K562 (cell line): ENCODE results near the gene ACBD6. TPM values are rescaled to one million over a fixed set of nuclear protein-coding genes. Genes with fewer than 3 reads are reported as not detected.

ENCODE experiments used
- ATAC-seq: fragments of 200-7000 bp; cut with Tn5 transposase; 3 replicates; pipeline ENCODE4 v1.9.1; 2020; ENCODE audit warnings: moderate library complexity
- BruUV-seq: library from RNA; stranded (reverse); fragments of 400-500 nt; replicated peaks from 2 replicates; lab custom pipeline; 2021; lab: Mats Ljungman, UMichigan
- CTCF ChIA-PET: fragments of 300-600 bp; formaldehyde crosslinking; extraction: SDS; loops from one replicate; lab custom pipeline; 2021; ENCODE audit warnings: low intra/inter-chr PET ratio; lab: Yijun Ruan, JAX
- POLR2A ChIA-PET: fragments of 300-600, 350-650 bp; sonication (Branson Sonifier 250); formaldehyde crosslinking; extraction: SDS; loops from one replicate; lab custom pipeline; 2021; ENCODE audit warnings: antibody characterized with exemption, inconsistent platforms; lab: Yijun Ruan, JAX
- DNase-seq, 4 experiments: peaks; one replicate each; pipeline versions ENCODE4 v3.0.0 to v3.0.0-alpha.2; 2011 to 2018; ENCODE audit warnings: low spot score in 3 of 4, mixed read lengths in 3 of 4; ENCODE audit errors: extremely low read depth in 1 of 4
- FAIRE-seq: peaks from 2 replicates; lab custom pipeline; 2011; peaks lifted over from hg19 to GRCh38; lab: Jason Lieb, UNC
- H2AFZ ChIP-seq: 2 replicates; pipeline ENCODE4 v1.6.0; 2011; ENCODE audit warnings: low read depth, low read length, control low read depth, inconsistent platforms
- H3K27ac ChIP-seq: fragments of 200-600 bp; 3 replicates; pipeline ENCODE4 v1.8.0; 2011; ENCODE audit warnings: low read depth, mild to moderate bottlenecking, control low read depth, inconsistent platforms, low read length, moderate library complexity, mixed read lengths; ENCODE audit errors: extremely low read depth
- H3K27me3 ChIP-seq, 2 experiments: fragments of 300-600 bp in 1 of 2; 2 replicates in 1 of 2; 3 replicates in 1 of 2; pipeline versions ENCODE4 v1.6.0 to v1.8.0; 2011; ENCODE audit warnings: inconsistent platforms in 2 of 2, low read length in 2 of 2, mild to moderate bottlenecking in 1 of 2, mixed read lengths in 1 of 2, moderate library complexity in 1 of 2; ENCODE audit not compliant: control insufficient read depth in 2 of 2, insufficient read depth in 2 of 2
- H3K36me3 ChIP-seq: fragments of 300-600 bp; 3 replicates; pipeline ENCODE4 v1.8.0; 2011; ENCODE audit warnings: mild to moderate bottlenecking, low read length, inconsistent platforms; ENCODE audit not compliant: control insufficient read depth, insufficient read depth
- H3K4me1 ChIP-seq, 2 experiments: fragments of 200-600 bp in 1 of 2; replicated peaks in 1 of 2; 2 replicates in 1 of 2; 3 replicates in 1 of 2; pipeline versions ENCODE4 v1.5.1 to v1.8.0; 2011; ENCODE audit warnings: inconsistent platforms in 2 of 2, low read length in 2 of 2, mild to moderate bottlenecking in 1 of 2, mixed read lengths in 1 of 2, moderate library complexity in 1 of 2; ENCODE audit not compliant: control insufficient read depth in 2 of 2, insufficient read depth in 2 of 2
- H3K4me2 ChIP-seq: 2 replicates; pipeline ENCODE4 v1.6.1; 2011; ENCODE audit warnings: low read length, control low read depth, inconsistent platforms, mixed read lengths; ENCODE audit not compliant: insufficient read depth
- H3K4me3 ChIP-seq: fragments of 200-600 bp; sonication (generic), shearing (Covaris generic); 2 replicates; pipeline ENCODE4 v1.5.1; 2016; ENCODE audit warnings: control low read depth, inconsistent platforms
- H3K79me2 ChIP-seq: fragments of 200-600 bp; 3 replicates; pipeline ENCODE4 v1.8.0; 2011; ENCODE audit warnings: low read length, inconsistent platforms; ENCODE audit not compliant: control insufficient read depth, insufficient read depth
- H3K9ac ChIP-seq, 2 experiments: 2 replicates each; pipeline versions ENCODE4 v1.6.0 to v1.6.1; 2011; ENCODE audit warnings: low read depth in 2 of 2, low read length in 2 of 2, control low read depth in 1 of 2, inconsistent platforms in 1 of 2, mild to moderate bottlenecking in 1 of 2, mixed read lengths in 1 of 2; ENCODE audit not compliant: insufficient read depth in 1 of 2
- H3K9me1 ChIP-seq: one replicate; pipeline ENCODE4 v1.6.0; 2011; ENCODE audit warnings: inconsistent platforms, mild to moderate bottlenecking, low read length, moderate library complexity; ENCODE audit not compliant: control insufficient read depth, insufficient read depth
- H3K9me3 ChIP-seq: replicated peaks from 2 replicates; pipeline ENCODE4 v1.5.1; 2011; ENCODE audit warnings: low read depth, low read length, inconsistent platforms; ENCODE audit not compliant: control insufficient read depth, insufficient read depth
- H4K20me1 ChIP-seq: replicated peaks from 2 replicates; pipeline ENCODE4 v1.6.1; 2011; ENCODE audit warnings: low read length, inconsistent platforms, mixed read lengths; ENCODE audit not compliant: control insufficient read depth, insufficient read depth
- ARNT ChIP-seq, 2 experiments: fragments of 450-650 bp; IDR thresholded peaks; 2 replicates each; pipeline ENCODE4 v1.6.1; 2016; ENCODE audit warnings: mild to moderate bottlenecking in 1 of 2
- BACH1 ChIP-seq: fragments of 200-800 bp; sonication (Bioruptor generic); IDR thresholded peaks from 2 replicates; pipeline ENCODE4 v1.6.1; 2016; ENCODE audit warnings: missing genetic modification characterization, missing compliant biosample characterization
- HIVEP1 ChIP-seq: fragments of 250-450 bp; sonication (Bioruptor Pico); IDR thresholded peaks from 2 replicates; pipeline ENCODE4 v1.4.0; 2020; ENCODE audit warnings: mild to moderate bottlenecking
- MLX ChIP-seq, 2 experiments: fragments of 450-650 bp in 1 of 2; sonication (generic) in 1 of 2; formaldehyde crosslinking; conservative IDR thresholded peaks; 2 replicates each; pipeline versions ENCODE4 v1.4.0 to v1.8.1; 2020 to 2022; ENCODE audit warnings: mild to moderate bottlenecking in 1 of 2, missing genetic modification reagents in 1 of 2
- PTTG1 ChIP-seq: fragments of 450-650 bp; IDR thresholded peaks from 2 replicates; pipeline ENCODE4 v1.6.1; 2016; ENCODE audit warnings: low read depth, mild to moderate bottlenecking, missing genetic modification characterization, missing compliant biosample characterization
- whole genome bisulfite sequencing: fragments of 100-300 bp; shearing (Covaris generic); methylation state at CpG from one replicate; pipeline ENCODE4 v1.1.6; 2016; ENCODE audit warnings: low coverage, mixed read lengths; ENCODE audit not compliant: insufficient coverage; ENCODE audit errors: missing lambda C conversion rate; 5-methylcytosine and 5-hydroxymethylcytosine counted together
- in situ Hi-C: fragments of 300-500 bp; cut with MboI; formaldehyde crosslinking; loops from 4 replicates; pipeline ENCODE4 v1.15.0; 2018; ENCODE audit warnings: inconsistent platforms, mixed read lengths
- intact Hi-C: fragments of 100-400 bp; cut with micrococcal nuclease; formaldehyde crosslinking; loops from 2 replicates; pipeline ENCODE4 v1.14.2; 2022
- polyA plus RNA-seq, 8 experiments: library from polyadenylated mRNA; depleted of rRNA in 4 of 8; stranded (reverse) in 5 of 8; unstranded in 3 of 8; fragments of >200 nt; fragmentation: Nextera tagmentation in 2 of 8; fragmentation: Illumina TruSeq in 1 of 8; extraction: Ambion mirVana in 2 of 8; extraction: Trizol in 1 of 8; gene quantifications; 2 replicates each; pipeline versions ENCODE4 v1.2.1 to v1.2.3, GENCODE V29; 2011 to 2014; ENCODE audit warnings: inconsistent platforms in 1 of 8, missing spikeins in 1 of 8
- total RNA-seq, 7 experiments: library from RNA; depleted of rRNA in 6 of 7; stranded (reverse); fragments of >200 nt in 6 of 7; fragmentation: Illumina TruSeq in 2 of 7; extraction: Trizol in 2 of 7; gene quantifications; 2 replicates each; pipeline versions ENCODE4 v1.2.1 to v1.2.3, GENCODE V29; 2011 to 2021; ENCODE audit warnings: low replicate concordance in 1 of 7
- TF ChIP-seq, protein P1 (sequence below): fragments of 250-450 bp; sonication (Bioruptor Pico); IDR thresholded peaks from 2 replicates; pipeline ENCODE4 v1.8.0; 2021; ENCODE audit warnings: moderate library complexity, mild to moderate bottlenecking, inconsistent platforms

The ACBD6 gene
- total and polyA plus RNA-seq, 9 of the 15 experiments (the other 6 are each of a cell fraction or from before 2014, with no cell fraction given), result 16.9 to 107 (median 77.7) TPM

DNA sequence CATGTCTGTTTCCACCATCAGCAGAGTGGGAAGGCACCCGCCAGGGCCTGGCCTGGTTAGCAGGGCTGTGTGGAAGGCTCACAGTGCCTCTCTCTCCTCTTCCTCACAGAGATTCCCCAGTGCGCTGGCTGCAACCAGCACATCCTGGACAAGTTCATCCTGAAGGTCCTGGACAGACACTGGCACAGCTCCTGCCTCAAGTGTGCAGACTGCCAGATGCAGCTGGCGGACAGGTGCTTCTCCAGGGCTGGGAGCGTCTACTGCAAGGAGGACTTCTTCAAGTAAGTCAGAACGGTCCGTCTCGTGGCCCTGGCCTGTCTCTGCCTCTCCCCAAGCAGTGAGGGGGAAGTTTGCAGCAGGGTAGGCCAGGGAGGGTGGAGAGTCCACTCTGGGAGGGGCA lies 254.2 kb downstream of the ACBD6 start:
- in situ Hi-C loops, result loop anchor here (5.0 kb wide), 1 partner anchor 61 kb away; no protein-coding TSS in a partner anchor
- TF ChIP-seq, protein P1, sequence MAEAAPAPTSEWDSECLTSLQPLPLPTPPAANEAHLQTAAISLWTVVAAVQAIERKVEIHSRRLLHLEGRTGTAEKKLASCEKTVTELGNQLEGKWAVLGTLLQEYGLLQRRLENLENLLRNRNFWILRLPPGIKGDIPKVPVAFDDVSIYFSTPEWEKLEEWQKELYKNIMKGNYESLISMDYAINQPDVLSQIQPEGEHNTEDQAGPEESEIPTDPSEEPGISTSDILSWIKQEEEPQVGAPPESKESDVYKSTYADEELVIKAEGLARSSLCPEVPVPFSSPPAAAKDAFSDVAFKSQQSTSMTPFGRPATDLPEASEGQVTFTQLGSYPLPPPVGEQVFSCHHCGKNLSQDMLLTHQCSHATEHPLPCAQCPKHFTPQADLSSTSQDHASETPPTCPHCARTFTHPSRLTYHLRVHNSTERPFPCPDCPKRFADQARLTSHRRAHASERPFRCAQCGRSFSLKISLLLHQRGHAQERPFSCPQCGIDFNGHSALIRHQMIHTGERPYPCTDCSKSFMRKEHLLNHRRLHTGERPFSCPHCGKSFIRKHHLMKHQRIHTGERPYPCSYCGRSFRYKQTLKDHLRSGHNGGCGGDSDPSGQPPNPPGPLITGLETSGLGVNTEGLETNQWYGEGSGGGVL (CRISPR knock-in tag), result no peak
- TF ChIP-seq ARNT (IDR thresholded peaks at IDR 0.05), result no peak
- Histone ChIP-seq H3K4me3 (no peak overlapping the region), H3K27me3 (peaks cover 3 to 26% of the 10 kb centered on the region in 2 experiments; a peak in 2 of 5 replicates), H3K36me3 (no peaks in the 10 kb centered on the region), H3K9ac (peak overlapping the region in 1 of 2 experiments; percentile 22; a peak in 1 of 4 replicates), H3K79me2 (no peaks in the 10 kb centered on the region), H3K27ac (no peak overlapping the region), H2AFZ (no peak overlapping the region), H3K9me1 (no peaks in the 10 kb centered on the region), H3K4me1 (peaks cover 0 to 7% of the 10 kb centered on the region in 2 experiments; a peak in 2 of 5 replicates), H4K20me1 (peaks cover 4% of the 10 kb centered on the region; the same call in 1 of the 2 replicates), H3K9me3 (no peaks in the 10 kb centered on the region), H3K4me2 (no peak overlapping the region)
- FAIRE-seq (no peak), ATAC-seq (no peak), DNase-seq (no peak)
- intact Hi-C loops, result no loop called here
- POLR2A ChIA-PET, result interaction anchor here (1.4 kb wide), 1 partner anchor 11 kb away, joined by 3 read pairs; no protein-coding TSS in a partner anchor
- 27% methylated on average over 7 of the region's 7 CpGs for WGBS
- CTCF ChIA-PET, result no interaction called here
- no TSS peak for BruUV-seq

DNA sequence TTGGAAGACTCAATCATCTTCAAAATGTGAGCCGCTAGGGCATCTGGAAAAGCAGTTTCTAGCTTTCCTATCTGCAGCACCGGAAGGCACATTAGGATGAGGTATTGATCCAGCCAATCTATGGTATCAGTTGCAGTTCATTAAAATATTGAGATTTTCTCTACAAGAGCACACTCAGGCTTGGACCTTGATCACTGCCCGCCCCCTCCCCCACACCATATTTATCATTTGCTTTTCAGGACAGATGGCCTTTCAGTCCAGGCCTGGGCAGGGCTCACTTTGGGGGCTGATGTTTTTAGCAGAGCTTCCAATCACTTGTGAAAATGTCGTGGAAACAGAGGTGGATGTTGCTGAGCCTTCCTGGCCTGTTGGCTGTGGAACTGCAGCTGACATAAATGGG lies 254.8 kb downstream of the ACBD6 start:
- Histone ChIP-seq H3K4me3 (no peak overlapping the region), H3K36me3 (no peaks in the 10 kb centered on the region), H3K9ac (no peak overlapping the region), H3K27me3 (peaks cover 3 to 26% of the 10 kb centered on the region in 2 experiments; a peak in 2 of 5 replicates), H3K27ac (no peak overlapping the region), H4K20me1 (peaks cover 4% of the 10 kb centered on the region; the same call in 1 of the 2 replicates), H3K4me1 (peaks cover 0 to 7% of the 10 kb centered on the region in 2 experiments; a peak in 2 of 5 replicates), H3K9me3 (no peaks in the 10 kb centered on the region), H3K9me1 (no peaks in the 10 kb centered on the region), H3K79me2 (no peaks in the 10 kb centered on the region)
- intact Hi-C loops (no loop called here), in situ Hi-C loops (loop anchor here (5.0 kb wide), 1 partner anchor 60 kb away; no protein-coding TSS in a partner anchor)
- DNase-seq, result no peak
- CTCF ChIA-PET, result no interaction called here
- no TSS peak for BruUV-seq
- 25% methylated on average over 4 of the region's 4 CpGs for WGBS
- TF ChIP-seq BACH1 (tag) (no peak), MLX (CRISPR knock-in tag; conservative IDR thresholded peaks at IDR 0.05) (no peak), PTTG1 (no peak), HIVEP1 (no peak)
- TF ChIP-seq, all 486 proteins: peak for 0
- no peak overlapping the region for H3K4me2 ChIP-seq
- no peak overlapping the region for H2AFZ ChIP-seq
- no peak for ATAC-seq
- FAIRE-seq, result no peak
- POLR2A ChIA-PET, result interaction anchor here (1.0 to 1.4 kb wide), 3 partner anchors 12 to 51 kb away, joined by 3 to 4 read pairs (median 3); no protein-coding TSS in a partner anchor
